BJ (cell line): ENCODE results near the gene GDF11. TPM values are rescaled to one million over a fixed set of nuclear protein-coding genes. Genes with fewer than 3 reads are reported as not detected.

ENCODE experiments used
- CTCF ChIA-PET: fragments of 350-600 bp; formaldehyde crosslinking; extraction: SDS; loops from one replicate; lab custom pipeline; 2021; ENCODE audit warnings: antibody characterized with exemption, inconsistent platforms; lab: Yijun Ruan, JAX
- POLR2A ChIA-PET: fragments of 300-600 bp; sonication (Branson Sonifier 250); formaldehyde crosslinking; extraction: SDS; loops from one replicate; lab custom pipeline; 2021; ENCODE audit warnings: antibody characterized with exemption; lab: Charles Lee
- DNase-seq: peaks from one replicate; pipeline ENCODE4 v3.0.0-alpha.2; 2011; ENCODE audit warnings: low read depth
- H3K27me3 ChIP-seq: 2 replicates; pipeline ENCODE4 v1.6.0; 2011; ENCODE audit warnings: low read length; ENCODE audit not compliant: control insufficient read depth, insufficient read depth
- H3K36me3 ChIP-seq: 2 replicates; pipeline ENCODE4 v1.5.1; 2011; ENCODE audit warnings: low read length; ENCODE audit not compliant: control insufficient read depth, insufficient read depth
- H3K4me3 ChIP-seq: 2 replicates; pipeline ENCODE4 v1.5.1; 2011; ENCODE audit warnings: low read depth, mild to moderate bottlenecking, control low read depth, low read length
- polyA plus RNA-seq: library from polyadenylated mRNA; depleted of rRNA; stranded (reverse); fragments of >200 nt; gene quantifications from 2 replicates; pipeline ENCODE4 v1.2.3, GENCODE V29; 2011
- TF ChIP-seq, protein P1 (sequence below): IDR thresholded peaks from 2 replicates; pipeline ENCODE4 v1.5.1; 2011; ENCODE audit warnings: low read depth, mild to moderate bottlenecking, control low read depth, inconsistent platforms, low read length, moderate library complexity; ENCODE audit not compliant: insufficient read depth

The GDF11 gene
- polyA plus RNA-seq, 1 experiment, result 3.8 TPM

DNA sequence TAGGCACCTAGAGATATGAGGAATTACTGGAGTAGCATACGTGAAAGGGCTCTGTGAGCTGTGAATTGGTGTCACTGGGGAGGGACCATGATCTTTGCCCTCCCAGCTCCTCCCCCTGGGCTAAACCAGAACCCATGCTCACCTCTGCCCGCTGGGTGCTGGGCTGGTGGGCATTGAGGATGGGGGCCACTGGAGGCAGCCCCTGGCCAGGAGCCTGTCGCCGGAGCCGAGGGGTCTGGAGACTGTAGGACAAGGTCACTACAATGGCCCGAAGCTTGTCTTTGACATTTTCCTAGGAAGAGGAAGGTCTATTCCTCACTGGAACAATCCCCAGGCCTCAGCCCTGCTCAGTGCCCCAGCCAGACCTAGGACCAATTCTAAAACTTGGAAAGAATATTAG lies 46.8 kb upstream of the GDF11 start:
- H3K36me3 ChIP-seq, result no peaks in the 10 kb centered on the region
- ChIA-PET POLR2A (no interaction called here), CTCF (interaction anchor here (0.9 to 1.4 kb wide), 2 partner anchors 10 to 41 kb away, joined by 4 to 5 read pairs; no protein-coding TSS in a partner anchor)
- TF ChIP-seq, protein P1, sequence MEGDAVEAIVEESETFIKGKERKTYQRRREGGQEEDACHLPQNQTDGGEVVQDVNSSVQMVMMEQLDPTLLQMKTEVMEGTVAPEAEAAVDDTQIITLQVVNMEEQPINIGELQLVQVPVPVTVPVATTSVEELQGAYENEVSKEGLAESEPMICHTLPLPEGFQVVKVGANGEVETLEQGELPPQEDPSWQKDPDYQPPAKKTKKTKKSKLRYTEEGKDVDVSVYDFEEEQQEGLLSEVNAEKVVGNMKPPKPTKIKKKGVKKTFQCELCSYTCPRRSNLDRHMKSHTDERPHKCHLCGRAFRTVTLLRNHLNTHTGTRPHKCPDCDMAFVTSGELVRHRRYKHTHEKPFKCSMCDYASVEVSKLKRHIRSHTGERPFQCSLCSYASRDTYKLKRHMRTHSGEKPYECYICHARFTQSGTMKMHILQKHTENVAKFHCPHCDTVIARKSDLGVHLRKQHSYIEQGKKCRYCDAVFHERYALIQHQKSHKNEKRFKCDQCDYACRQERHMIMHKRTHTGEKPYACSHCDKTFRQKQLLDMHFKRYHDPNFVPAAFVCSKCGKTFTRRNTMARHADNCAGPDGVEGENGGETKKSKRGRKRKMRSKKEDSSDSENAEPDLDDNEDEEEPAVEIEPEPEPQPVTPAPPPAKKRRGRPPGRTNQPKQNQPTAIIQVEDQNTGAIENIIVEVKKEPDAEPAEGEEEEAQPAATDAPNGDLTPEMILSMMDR, result no peak
- DNase-seq, result no peak
- no peak overlapping the region for H3K4me3 ChIP-seq
- no peaks in the 10 kb centered on the region for H3K27me3 ChIP-seq

DNA sequence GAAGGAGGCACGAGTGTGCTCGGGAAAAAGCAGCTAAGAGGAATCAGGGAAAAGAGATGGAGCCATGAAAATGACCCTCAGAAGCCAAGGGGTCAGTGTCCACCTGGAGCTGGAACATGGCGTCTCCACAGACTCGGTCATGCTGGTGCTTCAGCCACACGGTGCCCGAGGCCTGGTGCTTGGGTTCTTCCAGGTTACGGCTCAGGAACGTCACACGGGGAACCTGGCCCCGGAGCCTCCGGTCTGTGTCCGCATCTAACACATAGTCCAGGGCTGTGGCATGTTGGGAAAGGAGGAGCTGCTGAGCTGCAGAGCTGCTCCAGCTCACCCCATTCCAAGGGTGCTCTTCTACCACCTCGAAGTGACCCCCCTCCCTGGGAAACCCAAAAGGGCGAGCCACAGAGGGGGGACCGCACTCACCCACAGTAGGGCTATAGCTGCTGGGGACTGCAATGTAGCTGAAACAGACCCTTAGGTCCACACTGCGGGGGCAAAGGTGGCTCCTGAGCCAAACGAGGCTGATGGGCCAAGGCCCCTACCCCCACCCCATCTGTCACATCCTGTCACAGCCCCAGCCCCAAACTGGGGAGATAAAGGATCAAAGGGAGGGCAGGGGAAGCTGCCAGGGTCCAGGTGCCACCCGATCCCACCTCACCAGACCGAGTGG lies 46.0 kb upstream of the GDF11 start:
- H3K36me3 ChIP-seq, result no peaks in the 10 kb centered on the region

DNA sequence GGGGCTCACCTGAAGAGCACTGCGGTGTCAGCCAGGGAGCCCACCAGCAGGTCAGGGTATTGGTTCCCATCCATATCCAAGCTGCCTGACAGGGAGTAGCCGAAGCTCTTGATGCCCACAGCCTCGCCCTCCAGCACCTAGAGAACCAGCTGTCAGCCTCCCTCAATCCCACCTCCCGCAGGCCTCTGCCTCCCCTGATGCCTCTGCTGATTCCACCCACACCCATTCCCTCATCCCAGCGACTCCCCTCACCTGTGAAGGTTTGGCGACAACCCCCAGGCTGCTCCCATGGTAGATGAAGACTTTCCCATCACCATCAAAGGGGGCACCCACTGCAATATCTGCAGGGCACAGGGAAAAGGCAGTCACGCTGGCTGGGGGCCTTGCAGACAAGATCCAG lies 45.2 kb upstream of the GDF11 start:
- Histone ChIP-seq H3K27me3 (no peaks in the 10 kb centered on the region), H3K4me3 (no peak overlapping the region), H3K36me3 (no peaks in the 10 kb centered on the region)
- ChIA-PET POLR2A (interaction anchor here (0.6 kb wide), 1 partner anchor 21 kb away, joined by 4 read pairs; no protein-coding TSS in a partner anchor), CTCF (interaction anchor here (1.3 to 2.5 kb wide), 2 partner anchors 9 to 16 kb away, joined by 3 to 5 read pairs; a partner anchor contains a TSS)
- TF ChIP-seq, protein P1, result no peak
- no peak for DNase-seq

More for the DNA sequence above, 46.0 kb upstream of the GDF11 start:
- Histone ChIP-seq H3K27me3 (no peaks in the 10 kb centered on the region), H3K4me3 (no peak overlapping the region)
- ChIA-PET POLR2A (no interaction called here), CTCF (interaction anchor here (1.0 to 2.5 kb wide), 3 partner anchors 12 to 40 kb away, joined by 3 to 5 read pairs (median 5); a partner anchor contains a TSS)
- TF ChIP-seq, protein P1, result no peak
- no peak for DNase-seq

DNA sequence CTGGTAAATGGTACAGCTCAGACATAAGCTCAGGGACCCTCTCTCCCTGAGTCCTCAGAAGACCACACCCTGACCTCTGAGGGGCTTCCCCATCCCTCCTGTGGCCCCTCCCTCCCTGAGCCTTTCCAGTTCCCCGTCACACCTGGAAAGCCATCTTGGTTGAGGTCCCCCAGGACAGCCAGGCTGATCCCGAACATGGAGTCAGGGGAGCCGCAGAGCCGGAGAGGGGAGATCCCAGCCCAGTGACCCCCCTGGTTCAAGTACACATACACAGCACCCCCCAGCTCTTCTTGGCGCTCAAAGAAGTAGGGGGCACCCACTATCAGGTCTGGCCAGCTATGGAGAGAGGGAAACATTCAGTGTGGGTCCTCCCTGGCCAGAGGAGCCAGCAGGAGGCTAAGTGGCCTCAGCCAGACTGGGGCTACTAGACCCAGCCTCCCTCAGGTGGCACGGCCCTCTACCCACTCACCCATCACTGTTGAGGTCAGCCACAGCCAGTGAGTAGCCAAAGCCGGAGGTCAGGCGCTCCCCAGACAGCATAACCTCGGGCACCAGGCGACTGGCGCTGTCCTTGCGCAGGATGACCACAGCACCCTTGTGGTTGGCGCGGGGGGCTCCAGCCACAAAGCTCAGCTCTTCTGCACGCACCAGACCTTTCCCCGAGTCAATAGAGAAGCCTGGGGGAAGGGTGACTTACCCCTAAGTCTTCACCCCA lies 44.5 kb upstream of the GDF11 start:
- no peak overlapping the region for H3K4me3 ChIP-seq
- no peak for DNase-seq
- TF ChIP-seq, protein P1, result no peak
- CTCF ChIA-PET, result interaction anchor here (1.3 to 2.5 kb wide), 2 partner anchors 8 to 17 kb away, joined by 3 to 5 read pairs; a partner anchor contains a TSS
- no peaks in the 10 kb centered on the region for H3K36me3 ChIP-seq
- no peaks in the 10 kb centered on the region for H3K27me3 ChIP-seq
- POLR2A ChIA-PET, result interaction anchor here (0.6 kb wide), 1 partner anchor 21 kb away, joined by 4 read pairs; no protein-coding TSS in a partner anchor

- ChIA-PET CTCF (interaction anchor here (1.3 to 2.5 kb wide), 3 partner anchors 7 to 17 kb away, joined by 3 to 5 read pairs (median 5); a partner anchor contains a TSS), POLR2A (no interaction called here)
- TF ChIP-seq, protein P1, result no peak
- DNase-seq, result no peak
- no peak overlapping the region for H3K4me3 ChIP-seq
- no peaks in the 10 kb centered on the region for H3K36me3 ChIP-seq
- H3K27me3 ChIP-seq, result no peaks in the 10 kb centered on the region
Measured at GRCh38 chr12:55698965-55699364, 44.0 kb upstream of the GDF11 start.
